RWPE2 (cell line): ENCODE data around the gene TXNL4A.

Source experiments
- ATAC-seq: fragments of 200-7000 bp; cut with Tn5 transposase; 3 replicates; pipeline ENCODE4 v1.9.1; 2021; ENCODE audit warnings: low read depth
- DNase-seq: peaks from one replicate; pipeline ENCODE4 v3.0.0-alpha.2; 2020; ENCODE audit warnings: low spot score
- H3K27ac ChIP-seq: fragments of 450-650 bp; 2 replicates; pipeline ENCODE4 v1.5.1; 2017; ENCODE audit warnings: mild to moderate bottlenecking; ENCODE audit not compliant: poor library complexity, severe bottlenecking
- H3K27me3 ChIP-seq: fragments of 250-450 bp; sonication (Bioruptor Pico); 2 replicates; pipeline ENCODE4 v1.5.1; 2021; ENCODE audit warnings: mild to moderate bottlenecking, moderate library complexity; ENCODE audit not compliant: insufficient read depth, poor library complexity, severe bottlenecking
- H3K36me3 ChIP-seq: fragments of 250-450 bp; sonication (Bioruptor Pico); 2 replicates; pipeline ENCODE4 v1.5.1; 2020; ENCODE audit warnings: low read depth, mild to moderate bottlenecking, moderate library complexity
- H3K4me1 ChIP-seq: fragments of 250-450 bp; sonication (Bioruptor Pico); 2 replicates; pipeline ENCODE4 v1.5.1; 2021; ENCODE audit warnings: mild to moderate bottlenecking, moderate library complexity; ENCODE audit not compliant: insufficient read depth, poor library complexity, severe bottlenecking
- H3K4me3 ChIP-seq: fragments of 250-450 bp; sonication (Bioruptor Pico); 2 replicates; pipeline ENCODE4 v1.5.1; 2021; ENCODE audit warnings: mild to moderate bottlenecking, moderate library complexity; ENCODE audit not compliant: severe bottlenecking
- H3K9me3 ChIP-seq: fragments of 250-450 bp; sonication (Bioruptor Pico); 2 replicates; pipeline ENCODE4 v1.5.1; 2021; ENCODE audit warnings: mild to moderate bottlenecking, moderate library complexity; ENCODE audit not compliant: severe bottlenecking
- CTCF ChIP-seq: fragments of 450-650 bp; IDR thresholded peaks from one replicate; pipeline ENCODE4 v1.5.1; 2017; ENCODE audit warnings: mild to moderate bottlenecking, moderate library complexity; ENCODE audit not compliant: poor library complexity, severe bottlenecking

The TXNL4A gene

GRCh38 chr18:79930020-79930642 is 58.2 kb downstream of the TXNL4A start:
- ATAC-seq (no peak), DNase-seq (no peak)
- Histone ChIP-seq H3K27ac (no peak overlapping the region), H3K27me3 (no peaks in the 10 kb centered on the region), H3K4me1 (no peaks in the 10 kb centered on the region), H3K4me3 (no peak overlapping the region), H3K9me3 (peaks cover 27% of the 10 kb centered on the region), H3K36me3 (peaks cover 26% of the 10 kb centered on the region)
- no peak for TF ChIP-seq CTCF

- Histone ChIP-seq H3K4me1 (no peaks in the 10 kb centered on the region), H3K36me3 (peaks cover 32% of the 10 kb centered on the region), H3K27me3 (no peaks in the 10 kb centered on the region)
Measured at GRCh38 chr18:79928563-79928960, 59.8 kb downstream of the TXNL4A start.

GRCh38 chr18:79927607-79928562 is 60.5 kb downstream of the TXNL4A start:
- Histone ChIP-seq H3K36me3 (peaks cover 27% of the 10 kb centered on the region), H3K27me3 (no peaks in the 10 kb centered on the region), H3K4me1 (no peaks in the 10 kb centered on the region), H3K9me3 (peaks cover 22% of the 10 kb centered on the region), H3K27ac (no peak overlapping the region), H3K4me3 (no peak overlapping the region)
- DNase-seq (peak; percentile 58), ATAC-seq (no peak)
- no peak for TF ChIP-seq CTCF

More at GRCh38 chr18:79928563-79928960, 59.8 kb downstream of the TXNL4A start:
- no peak overlapping the region for H3K27ac ChIP-seq
- DNase-seq = no peak
- H3K4me3 ChIP-seq = no peak overlapping the region
- TF ChIP-seq CTCF = no peak
- no peak for ATAC-seq
- H3K9me3 ChIP-seq = peaks cover 27% of the 10 kb centered on the region

- no peak for TF ChIP-seq CTCF
- DNase-seq (no peak), ATAC-seq (no peak)
- H3K4me1 ChIP-seq = no peaks in the 10 kb centered on the region
- H3K27me3 ChIP-seq = no peaks in the 10 kb centered on the region
- no peak overlapping the region for H3K27ac ChIP-seq
- peaks cover 15% of the 10 kb centered on the region for H3K9me3 ChIP-seq
- H3K36me3 ChIP-seq = peaks cover 27% of the 10 kb centered on the region
- no peak overlapping the region for H3K4me3 ChIP-seq
Measured at GRCh38 chr18:79926715-79927606, 61.4 kb downstream of the TXNL4A start.
